ENCODE measurements around the gene CRX.
"Not testable (repeated sequence)": the region's sequence is repeated elsewhere in the genome, so short reads cannot be mapped to it uniquely, and the experiment has no call there.

Gene CRX

GRCh38 chr19:47803671-47804070 lies 18.1 kb upstream of the CRX start:
- not testable (repeated sequence) for DNase-seq (ENCODE audit: low read depth in 2 of 2)

DNA sequence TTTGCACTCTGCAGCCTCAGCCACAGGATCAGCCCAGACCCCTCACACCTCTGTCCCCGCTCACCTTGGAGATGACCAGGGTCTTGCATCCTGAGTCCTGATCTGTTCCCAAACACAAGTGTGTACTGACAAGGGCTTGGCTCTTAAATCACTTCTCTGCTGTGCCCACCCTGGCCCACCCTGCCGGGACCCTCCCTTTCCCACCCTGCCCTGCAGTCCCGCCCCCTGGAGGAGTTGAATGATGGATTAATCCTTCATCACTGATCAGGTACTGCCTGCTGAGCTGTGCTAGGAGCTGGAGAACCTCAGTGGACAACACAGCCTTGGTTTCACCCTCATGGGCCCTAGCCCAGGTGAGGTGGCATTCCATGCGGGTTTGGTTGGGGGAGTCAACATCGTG lies 17.3 kb upstream of the CRX start, which contains the start of gene TPRX1:
Gene TPRX1, minus strand, starts transcription at position 101 of the 400 bp plus-strand sequence. Its CDS starts 12 bp downstream, at position 89.
- not testable (repeated sequence) for DNase-seq (ENCODE audit: low read depth in 2 of 2)

- no peak for DNase-seq (ENCODE audit: low read depth in 2 of 2)
Measured at GRCh38 chr19:47805313-47805712, 16.4 kb upstream of the CRX start.

DNA sequence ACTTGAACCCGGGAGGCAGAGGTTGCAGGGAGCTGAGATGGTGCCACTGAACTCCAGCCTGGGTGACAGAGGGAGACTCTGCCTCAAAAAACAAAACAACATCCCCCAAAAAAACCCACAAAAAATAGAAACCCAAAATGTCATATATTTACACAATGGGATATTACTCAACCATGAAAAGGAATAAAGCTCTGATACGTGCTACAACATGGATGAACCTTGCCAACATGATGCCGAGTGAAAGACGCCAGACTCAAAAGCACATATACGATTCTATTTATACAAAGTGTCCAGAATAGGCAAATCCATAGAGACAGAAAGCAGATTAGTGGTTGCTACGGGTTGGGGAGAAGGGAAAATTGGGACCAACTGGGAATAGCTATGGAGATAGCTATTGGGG lies 15.3 kb upstream of the CRX start:
- no peak for DNase-seq (ENCODE audit: low read depth in 2 of 2)

GRCh38 chr19:47813304-47813994 lies 8.3 kb upstream of the CRX start:
- peak; percentile 55 to 60 for DNase-seq (ENCODE audit: low read depth in 2 of 2)

DNA sequence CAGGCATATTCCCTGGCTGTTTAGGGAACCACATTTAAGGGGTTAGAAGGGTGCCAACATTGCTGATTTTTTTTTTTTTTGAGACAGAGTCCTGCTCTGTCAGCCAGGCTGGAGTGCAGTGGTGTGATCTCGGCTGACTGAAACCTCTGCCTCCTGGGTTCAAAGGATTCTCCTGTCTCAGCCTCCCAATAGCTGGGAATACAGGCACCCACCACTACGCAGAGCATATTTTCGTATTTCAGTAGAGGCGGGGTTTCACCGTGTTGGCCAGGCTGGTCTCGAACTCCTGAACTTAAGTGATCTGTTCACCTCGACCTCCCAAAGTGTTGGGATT lies 7.8 kb upstream of the CRX start:
- no peak for DNase-seq (ENCODE audit: low read depth in 2 of 2)

DNA sequence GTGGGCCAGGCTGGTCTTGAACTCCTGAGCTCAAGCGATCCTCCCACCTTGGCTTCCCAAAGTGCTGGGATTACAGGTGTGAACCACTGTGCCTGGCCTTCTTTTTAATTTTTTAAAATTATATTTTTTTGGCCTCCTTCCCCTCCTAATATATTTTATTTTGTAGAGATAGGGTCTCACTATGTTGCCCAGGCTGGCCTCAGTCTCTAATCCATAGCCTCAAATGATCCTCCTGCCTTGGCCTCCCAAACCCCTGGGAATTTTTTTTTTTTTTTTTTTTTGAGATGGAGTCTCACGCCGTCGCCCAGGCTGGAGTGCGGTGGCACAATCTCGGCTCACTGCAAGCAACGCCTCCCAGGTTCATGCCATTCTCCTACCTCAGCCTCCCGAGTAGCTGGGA lies 5.5 kb upstream of the CRX start:
- DNase-seq (ENCODE audit: low read depth in 2 of 2) = not testable (repeated sequence)

DNA sequence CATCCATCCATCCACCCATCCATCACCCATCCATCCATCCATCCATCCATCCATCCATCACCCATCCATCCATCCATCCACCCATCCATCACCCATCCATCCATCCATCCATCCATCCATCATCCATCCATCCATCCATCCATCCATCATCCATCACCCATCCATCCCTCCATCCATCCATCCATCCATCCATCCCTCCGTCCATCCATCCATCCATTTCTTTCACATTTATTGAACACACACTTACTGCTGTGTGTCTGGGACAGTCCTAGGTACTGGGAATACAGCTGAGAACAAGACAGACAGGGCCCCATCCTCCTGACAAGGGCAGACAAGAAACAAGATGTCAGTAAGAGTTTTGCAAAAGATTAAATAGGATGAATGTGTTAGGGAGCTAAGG lies 3.5 kb upstream of the CRX start:
- not testable (repeated sequence) for DNase-seq (ENCODE audit: low read depth in 2 of 2)

DNA sequence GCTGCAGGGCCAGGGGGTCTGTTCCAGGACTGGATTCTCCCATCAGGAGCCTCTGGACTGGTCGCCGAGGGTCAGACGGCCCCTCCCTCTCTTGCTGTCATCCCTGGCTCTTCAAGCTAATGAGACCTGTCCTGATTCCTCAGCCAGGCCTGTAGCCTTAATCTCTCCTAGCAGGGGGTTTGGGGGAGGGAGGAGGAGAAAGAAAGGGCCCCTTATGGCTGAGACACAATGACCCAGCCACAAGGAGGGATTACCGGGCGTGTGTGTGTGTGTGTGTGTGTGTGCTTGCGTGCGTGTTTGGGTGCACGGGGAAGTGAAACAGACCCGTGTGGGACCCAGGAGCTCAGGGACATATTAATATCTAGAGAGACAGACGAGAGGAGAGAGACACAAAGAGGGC lies 1.9 kb upstream of the CRX start:
- no peak for DNase-seq (ENCODE audit: low read depth in 2 of 2)

GRCh38 chr19:47820410-47820809 lies 1.3 kb upstream of the CRX start:
- no peak for DNase-seq (ENCODE audit: low read depth in 2 of 2)

DNA sequence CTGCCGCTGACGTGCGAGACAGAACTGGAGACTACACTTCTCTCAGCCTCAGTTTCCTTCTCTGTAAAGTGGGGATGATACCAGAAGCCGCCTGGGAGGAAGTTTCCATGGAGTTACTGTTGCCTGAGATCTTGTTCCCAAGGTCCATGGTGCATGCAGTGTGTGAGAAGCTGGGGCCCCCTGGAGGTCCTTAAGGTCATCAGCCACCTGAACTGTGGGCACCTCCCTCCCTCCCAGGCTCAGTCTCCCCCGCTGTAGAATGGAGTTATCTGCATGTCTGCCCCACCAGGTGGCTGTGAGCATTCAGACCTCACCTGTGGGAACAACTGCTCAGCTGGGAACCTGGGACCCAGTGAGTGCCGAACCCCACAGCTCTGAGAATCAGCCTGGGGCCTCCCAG lies 2.7 kb downstream of the CRX start:
- DNase-seq (ENCODE audit: low read depth in 2 of 2) = no peak

- no peak for DNase-seq (ENCODE audit: low read depth in 2 of 2)
Measured at GRCh38 chr19:47826800-47827199, 5.1 kb downstream of the CRX start.

DNA sequence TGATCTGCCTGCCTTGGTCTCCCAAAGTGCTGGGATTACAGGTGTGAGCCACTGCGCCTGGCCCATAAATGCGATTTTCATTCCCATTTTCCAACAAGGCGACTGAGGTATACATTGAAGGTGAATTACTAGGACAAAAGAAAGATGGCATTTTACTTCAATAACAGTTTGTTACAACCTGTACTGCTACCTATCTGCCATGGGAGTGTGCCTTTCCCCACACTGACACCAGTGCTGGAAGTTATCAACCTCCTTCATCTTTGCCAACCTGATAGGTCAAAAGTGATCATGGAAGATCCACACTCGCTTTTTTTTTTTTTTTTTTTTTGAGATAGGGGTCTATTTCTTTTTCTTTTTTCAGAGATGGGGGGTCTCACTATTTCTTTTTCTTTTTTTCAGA lies 11.0 kb downstream of the CRX start:
- no peak for DNase-seq (ENCODE audit: low read depth in 2 of 2)

DNA sequence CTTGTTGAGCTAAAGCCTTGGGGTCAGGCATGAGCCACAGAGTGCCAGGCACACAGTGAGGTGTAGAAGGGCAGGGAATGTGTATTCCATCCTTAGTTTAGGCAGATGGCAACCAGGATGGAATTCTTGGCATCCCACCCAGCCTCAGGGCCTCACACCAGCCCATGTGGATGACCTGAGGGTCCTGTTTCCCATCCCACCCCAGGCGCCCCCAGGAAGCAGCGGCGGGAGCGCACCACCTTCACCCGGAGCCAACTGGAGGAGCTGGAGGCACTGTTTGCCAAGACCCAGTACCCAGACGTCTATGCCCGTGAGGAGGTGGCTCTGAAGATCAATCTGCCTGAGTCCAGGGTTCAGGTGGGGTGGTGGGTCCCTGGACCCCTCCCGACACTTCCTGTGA lies 14.3 kb downstream of the CRX start:
- no peak for DNase-seq (ENCODE audit: low read depth in 2 of 2)

DNA sequence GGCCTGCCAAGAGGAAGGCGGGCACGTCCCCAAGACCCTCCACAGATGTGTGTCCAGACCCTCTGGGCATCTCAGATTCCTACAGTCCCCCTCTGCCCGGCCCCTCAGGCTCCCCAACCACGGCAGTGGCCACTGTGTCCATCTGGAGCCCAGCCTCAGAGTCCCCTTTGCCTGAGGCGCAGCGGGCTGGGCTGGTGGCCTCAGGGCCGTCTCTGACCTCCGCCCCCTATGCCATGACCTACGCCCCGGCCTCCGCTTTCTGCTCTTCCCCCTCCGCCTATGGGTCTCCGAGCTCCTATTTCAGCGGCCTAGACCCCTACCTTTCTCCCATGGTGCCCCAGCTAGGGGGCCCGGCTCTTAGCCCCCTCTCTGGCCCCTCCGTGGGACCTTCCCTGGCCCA lies 17.7 kb downstream of the CRX start:
- DNase-seq (ENCODE audit: low read depth in 2 of 2) = no peak

- no peak for DNase-seq (ENCODE audit: low read depth in 2 of 2)
Measured at GRCh38 chr19:47839913-47840312, 18.2 kb downstream of the CRX start.

- no peak for DNase-seq (ENCODE audit: low read depth in 2 of 2)
Measured at GRCh38 chr19:47842941-47843340, 21.2 kb downstream of the CRX start.

DNA sequence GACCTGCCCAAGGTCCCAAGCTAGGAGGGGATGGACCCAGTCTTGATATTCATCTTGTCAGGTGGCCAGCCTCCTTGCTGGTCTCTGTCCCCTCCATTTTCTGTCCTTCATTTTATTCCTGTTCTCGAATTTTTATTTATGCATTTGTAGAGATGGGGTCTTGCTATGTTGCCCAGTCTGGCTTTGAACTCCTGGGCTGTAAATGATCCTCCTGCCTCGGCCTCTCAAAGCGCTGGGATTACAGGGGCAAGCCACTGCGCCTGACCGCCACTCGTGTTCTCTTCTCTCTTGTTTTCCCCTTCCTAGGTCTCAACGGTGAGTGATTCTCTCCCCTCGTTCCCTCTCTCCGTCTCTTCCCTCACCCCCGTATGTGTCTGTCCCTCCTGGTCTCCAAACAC lies 26.7 kb downstream of the CRX start:
- no peak for DNase-seq (ENCODE audit: low read depth in 2 of 2)

GRCh38 chr19:47848823-47849473 lies 27.2 kb downstream of the CRX start:
- peak; percentile 2 to 4 for DNase-seq (ENCODE audit: low read depth in 2 of 2)

GRCh38 chr19:47853003-47853402 lies 31.3 kb downstream of the CRX start:
- DNase-seq (ENCODE audit: low read depth in 2 of 2) = no peak

GRCh38 chr19:47854459-47854858 lies 32.7 kb downstream of the CRX start:
- no peak for DNase-seq (ENCODE audit: low read depth in 2 of 2)

- not testable (repeated sequence) for DNase-seq (ENCODE audit: low read depth in 2 of 2)
Measured at GRCh38 chr19:47858231-47858630, 36.5 kb downstream of the CRX start.

DNA sequence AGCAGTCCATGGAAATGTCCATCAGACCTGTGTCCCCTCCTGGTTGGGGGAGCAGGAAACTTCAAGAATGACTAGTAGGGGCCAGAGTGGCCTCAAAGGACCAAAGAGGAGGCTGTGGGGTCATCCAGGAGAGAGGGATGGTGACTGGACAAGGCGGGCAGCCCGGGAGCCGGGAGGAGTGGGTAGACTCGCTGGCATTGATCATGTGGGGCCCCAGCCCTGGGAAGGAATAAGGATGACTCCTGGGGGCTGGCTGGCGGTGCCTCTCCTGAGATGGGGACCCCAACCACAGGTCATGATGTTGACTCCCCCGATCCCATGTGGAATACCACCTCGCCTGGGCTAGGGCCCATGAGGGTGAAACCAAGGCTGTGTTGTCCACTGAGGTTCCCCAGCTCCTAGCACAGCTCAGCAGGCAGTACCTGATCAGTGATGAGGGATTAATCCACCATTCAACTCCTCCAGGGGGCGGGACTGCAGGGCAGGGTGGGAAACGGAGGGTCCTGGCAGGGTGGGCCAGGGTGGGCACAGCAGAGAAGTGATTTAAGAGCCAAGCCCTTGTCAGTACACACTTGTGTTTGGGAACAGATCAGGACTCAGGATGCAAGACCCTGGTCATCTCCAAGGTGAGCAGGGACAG lies 37.0 kb downstream of the CRX start, which contains the start of gene TPRX2:
Gene TPRX2, plus strand, starts transcription at position 590 of the 640 bp plus-strand sequence. Its CDS starts 12 bp downstream, at position 602.
- not testable (repeated sequence) for DNase-seq (ENCODE audit: low read depth in 2 of 2)
